Suprapubic skin (tissue), 4 donors: ENCODE data around the gene MARK4. TPM values are rescaled to one million over a fixed set of nuclear protein-coding genes. Genes with fewer than 3 reads are reported as not detected.

Experiments
- total RNA-seq, 4 donors: library from RNA; depleted of rRNA; stranded (reverse); fragments of >200 nt; gene quantifications; one replicate each; pipeline ENCODE4 v1.1.0, GENCODE V29; 2016

MARK4 gene
- total RNA-seq, 4 donors from 2014 or later: 37.4 to 56.2 (median 49.0) TPM

Other genes with a start within 250 kb of the MARK4 start
- gene RELB, start 249.8 kb upstream of the MARK4 start, total RNA-seq: 10 to 100 TPM in 2 of 4 donors, 1 to 10 TPM in 2; 1.4 to 16.5 (median 10.6) TPM
- gene CLASRP, start 212.2 kb upstream of the MARK4 start, total RNA-seq: 100 to 1,000 TPM in 1 of 4 donors, 10 to 100 TPM in 3; 55.3 to 135 (median 84.3) TPM
- 1 to 10 TPM; 4.3 to 5.8 (median 4.9) TPM for gene ZNF296, start 174.8 kb upstream of the MARK4 start, total RNA-seq
- gene GEMIN7, start 172.0 kb upstream of the MARK4 start, total RNA-seq: 10 to 100 TPM; 18.8 to 29.8 (median 20.5) TPM
- 10 to 100 TPM; 24.6 to 43.1 (median 33.5) TPM for gene PPP1R37, start 158.1 kb upstream of the MARK4 start, total RNA-seq
- 10 to 100 TPM; 22.4 to 60.4 (median 51.1) TPM for gene NKPD1, start 90.3 kb upstream of the MARK4 start, total RNA-seq
- gene TRAPPC6A, start 73.0 kb upstream of the MARK4 start, total RNA-seq: 10 to 100 TPM; 55.9 to 82.3 (median 71.8) TPM
- gene BLOC1S3, start 72.5 kb upstream of the MARK4 start, total RNA-seq: 10 to 100 TPM; 15.3 to 20.1 (median 15.9) TPM
- 1 to 10 TPM in 3 of 4 donors, under 1 TPM in 1; 0.44 to 3.5 (median 1.7) TPM for gene EXOC3L2, start 5.9 kb upstream of the MARK4 start, total RNA-seq
- gene CKM, start 71.6 kb downstream of the MARK4 start, total RNA-seq: not detected
- gene KLC3, start 89.5 kb downstream of the MARK4 start, total RNA-seq: 100 to 1,000 TPM in 3 of 4 donors, 10 to 100 TPM in 1; 73.4 to 132 (median 109) TPM
- 10 to 100 TPM; 10.2 to 22.3 (median 14.1) TPM for gene ERCC2, start 119.3 kb downstream of the MARK4 start, total RNA-seq
- 100 to 1,000 TPM; 195 to 597 (median 280) TPM for gene PPP1R13L, start 153.8 kb downstream of the MARK4 start, total RNA-seq
- gene POLR1G, start 155.4 kb downstream of the MARK4 start, total RNA-seq: 10 to 100 TPM in 2 of 4 donors, 1 to 10 TPM in 2; 4.7 to 12.2 (median 8.0) TPM
- 100 to 1,000 TPM; 102 to 120 (median 106) TPM for gene ERCC1, start 172.6 kb downstream of the MARK4 start, total RNA-seq
- 100 to 1,000 TPM; 326 to 676 (median 518) TPM for gene FOSB, start 216.7 kb downstream of the MARK4 start, total RNA-seq
- 10 to 100 TPM in 2 of 4 donors, 1 to 10 TPM in 2; 5.4 to 12.2 (median 10.7) TPM for gene RTN2, start 245.8 kb downstream of the MARK4 start, total RNA-seq
- gene PPM1N, start 247.2 kb downstream of the MARK4 start, total RNA-seq: 1 to 10 TPM; 2.9 to 6.3 (median 5.6) TPM